Measurements from ENCODE around the gene P2RY11.

The P2RY11 gene

DNA sequence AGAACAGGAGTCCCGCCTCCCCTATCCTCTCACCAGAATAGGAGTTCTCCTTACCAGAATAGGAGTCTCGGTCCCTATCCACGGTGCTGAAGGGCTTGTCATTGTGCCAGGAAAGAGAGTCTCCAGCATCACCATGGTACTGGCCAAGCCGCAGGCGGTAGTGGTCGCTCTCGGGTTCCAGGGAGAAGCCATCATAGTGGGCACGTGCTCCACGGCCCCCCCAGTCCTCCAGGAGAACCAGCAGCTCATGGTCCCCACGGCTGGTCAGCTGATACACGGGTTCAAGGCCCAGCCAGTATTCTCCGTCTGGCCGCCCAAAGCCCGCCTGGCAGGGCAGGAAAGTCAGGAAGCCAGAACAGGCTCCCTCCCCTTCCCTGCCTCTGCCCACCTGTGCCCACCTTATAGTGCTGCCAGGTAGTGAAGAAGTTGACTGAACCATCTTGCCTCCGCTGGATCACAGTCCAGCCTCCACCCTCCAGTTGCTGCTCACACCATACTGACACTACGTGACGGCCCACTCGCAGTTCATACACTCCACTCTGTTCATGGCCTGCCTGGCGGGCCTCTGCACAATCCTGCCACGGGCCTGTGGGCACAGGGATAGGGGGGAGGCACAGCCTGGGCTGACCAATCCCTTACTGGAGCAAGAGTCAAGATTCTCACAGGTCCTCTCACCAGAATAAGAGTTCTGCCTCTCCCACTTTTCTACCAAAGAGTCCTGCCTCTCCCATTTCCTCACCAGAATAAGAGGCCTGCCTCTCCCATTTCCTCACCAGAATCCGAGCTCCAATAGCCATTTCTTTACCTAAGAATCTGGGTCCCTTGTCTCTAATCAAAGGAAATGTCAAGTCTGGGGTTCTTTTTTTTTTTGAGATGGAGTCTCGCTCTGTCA is 18.0 kb upstream of the P2RY11 start:
- DNase-seq (ENCODE audit: low spot score) = no peak

GRCh38 chr19:10095622-10095947 is 15.9 kb upstream of the P2RY11 start:
- DNase-seq (ENCODE audit: low spot score) = no peak

DNA sequence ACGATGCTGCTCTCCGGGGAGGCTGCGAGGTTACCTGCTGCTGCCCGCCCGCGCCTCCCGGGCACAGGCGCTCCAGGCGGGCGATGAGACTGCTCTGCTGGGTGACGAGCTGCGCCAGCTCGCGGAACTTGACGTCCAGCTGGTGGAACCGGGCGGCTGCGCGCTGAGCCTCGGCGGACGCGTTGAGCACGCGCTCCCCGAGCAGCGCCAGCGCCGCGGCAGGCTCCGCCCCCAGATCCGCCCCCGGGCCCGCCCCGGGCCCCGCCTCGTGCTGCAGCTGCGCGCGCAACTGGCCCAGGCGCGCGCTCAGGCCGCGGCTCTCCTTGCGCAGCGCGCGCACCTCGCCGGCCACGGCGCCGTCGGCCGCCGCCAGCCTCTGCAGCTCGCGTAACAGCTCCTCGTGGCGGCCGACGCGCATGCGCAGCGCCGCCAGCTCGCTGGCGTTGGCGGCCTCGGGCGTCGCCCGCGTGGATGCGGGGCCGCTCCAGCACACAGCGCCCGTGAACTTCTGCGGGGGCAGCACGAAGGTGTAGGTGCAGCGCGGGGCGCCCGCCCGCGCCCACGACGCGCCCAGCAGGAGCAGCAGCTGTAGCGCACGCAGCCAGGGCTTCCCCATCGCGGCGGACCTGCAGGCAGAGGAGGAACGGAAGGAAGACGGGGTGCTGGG is 15.4 kb upstream of the P2RY11 start:
- DNase-seq (ENCODE audit: low spot score) = peak; percentile 99

DNA sequence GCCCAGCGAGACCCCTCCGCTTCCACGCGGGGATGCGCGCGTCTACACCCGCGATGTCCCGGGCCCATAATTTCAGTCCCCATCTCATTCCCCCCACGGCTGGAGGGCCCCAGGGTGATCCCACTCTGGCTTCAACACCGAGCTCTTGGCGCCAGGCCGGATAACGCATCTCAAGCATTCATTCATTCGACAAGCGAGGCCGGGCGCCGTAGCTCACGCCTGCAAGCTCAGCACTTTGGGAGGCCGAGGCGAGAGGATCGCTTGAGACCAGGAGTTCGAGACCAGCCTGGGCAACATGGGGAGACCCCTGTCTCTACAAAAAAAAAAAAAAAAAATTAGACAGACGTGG is 14.9 kb upstream of the P2RY11 start:
- DNase-seq (ENCODE audit: low spot score) = no peak

- no peak for DNase-seq (ENCODE audit: low spot score)
These were observed 11.2 kb upstream of the P2RY11 start for GRCh38 chr19:10100163-10100785.

- no peak for DNase-seq (ENCODE audit: low spot score)
These were observed 8.7 kb upstream of the P2RY11 start for GRCh38 chr19:10102787-10103236.

GRCh38 chr19:10104130-10104513 is 7.4 kb upstream of the P2RY11 start:
- no peak for DNase-seq (ENCODE audit: low spot score)

DNA sequence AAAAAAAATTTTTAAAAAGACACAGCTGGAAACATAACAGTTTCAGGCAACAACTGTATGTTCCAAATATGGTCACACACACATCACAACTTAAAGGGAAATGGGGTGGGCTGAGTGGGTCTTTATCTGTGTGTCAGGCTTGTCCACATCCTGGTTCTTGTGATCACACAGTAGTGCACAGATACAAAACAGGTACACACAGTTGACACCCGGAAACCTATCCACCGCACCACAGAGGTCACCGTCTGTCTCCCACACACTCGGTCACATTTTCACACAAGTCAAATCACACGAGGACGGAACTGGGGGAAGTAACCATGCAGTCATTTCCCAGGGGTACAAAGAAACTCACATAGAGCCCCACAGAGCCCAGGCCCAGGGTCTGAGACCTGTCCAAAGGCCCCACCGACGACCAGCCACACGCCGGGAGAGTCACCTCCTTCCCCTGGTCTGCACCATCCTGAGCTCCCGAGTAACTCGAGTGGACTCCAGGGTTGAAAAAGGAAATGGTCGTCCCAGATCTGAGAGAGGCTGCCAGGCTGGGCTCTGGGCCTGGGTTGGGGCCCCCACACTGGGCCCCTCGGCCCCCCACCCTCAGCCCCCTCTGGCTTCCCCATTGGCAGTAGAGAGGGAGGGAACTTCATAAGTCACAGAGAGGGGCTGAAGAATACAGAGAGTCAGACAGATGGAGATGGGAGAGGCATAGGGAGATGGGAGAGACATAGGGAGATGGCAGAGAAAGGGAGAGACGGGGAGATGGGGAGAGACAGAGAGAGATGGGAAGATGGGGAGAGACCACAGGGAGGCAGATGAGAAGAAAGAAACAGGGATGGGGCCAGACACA is 6.6 kb upstream of the P2RY11 start:
- DNase-seq (ENCODE audit: low spot score) = no peak

DNA sequence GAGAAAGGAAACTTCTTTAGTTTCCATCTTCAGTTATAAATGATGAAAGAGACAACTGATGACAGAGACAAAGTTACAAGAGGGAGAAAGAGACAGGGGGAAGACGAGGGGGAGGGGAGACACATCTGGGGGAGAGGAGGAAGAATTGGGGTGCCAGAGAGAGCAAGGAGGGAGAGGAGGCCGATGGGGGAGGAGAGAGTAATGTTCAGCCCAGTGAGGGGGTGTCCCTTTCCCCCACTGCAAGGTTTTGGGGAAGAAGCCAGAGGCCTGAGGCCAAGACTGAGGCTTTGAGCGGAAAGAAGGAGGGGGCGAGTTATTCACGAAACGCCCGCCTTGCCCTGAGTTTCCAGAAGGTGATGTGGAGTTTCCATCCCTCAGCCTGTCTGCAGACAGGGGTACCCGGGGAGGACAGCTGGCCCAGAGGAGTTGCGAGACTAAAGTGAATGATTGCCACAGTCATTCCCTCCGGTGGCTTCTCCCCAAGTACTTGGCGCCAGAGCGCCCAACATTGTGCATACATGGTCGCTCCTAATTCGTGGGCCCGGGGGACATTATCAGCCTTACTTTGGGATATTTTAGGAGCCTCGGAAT is 5.9 kb upstream of the P2RY11 start:
- DNase-seq (ENCODE audit: low spot score) = no peak

DNA sequence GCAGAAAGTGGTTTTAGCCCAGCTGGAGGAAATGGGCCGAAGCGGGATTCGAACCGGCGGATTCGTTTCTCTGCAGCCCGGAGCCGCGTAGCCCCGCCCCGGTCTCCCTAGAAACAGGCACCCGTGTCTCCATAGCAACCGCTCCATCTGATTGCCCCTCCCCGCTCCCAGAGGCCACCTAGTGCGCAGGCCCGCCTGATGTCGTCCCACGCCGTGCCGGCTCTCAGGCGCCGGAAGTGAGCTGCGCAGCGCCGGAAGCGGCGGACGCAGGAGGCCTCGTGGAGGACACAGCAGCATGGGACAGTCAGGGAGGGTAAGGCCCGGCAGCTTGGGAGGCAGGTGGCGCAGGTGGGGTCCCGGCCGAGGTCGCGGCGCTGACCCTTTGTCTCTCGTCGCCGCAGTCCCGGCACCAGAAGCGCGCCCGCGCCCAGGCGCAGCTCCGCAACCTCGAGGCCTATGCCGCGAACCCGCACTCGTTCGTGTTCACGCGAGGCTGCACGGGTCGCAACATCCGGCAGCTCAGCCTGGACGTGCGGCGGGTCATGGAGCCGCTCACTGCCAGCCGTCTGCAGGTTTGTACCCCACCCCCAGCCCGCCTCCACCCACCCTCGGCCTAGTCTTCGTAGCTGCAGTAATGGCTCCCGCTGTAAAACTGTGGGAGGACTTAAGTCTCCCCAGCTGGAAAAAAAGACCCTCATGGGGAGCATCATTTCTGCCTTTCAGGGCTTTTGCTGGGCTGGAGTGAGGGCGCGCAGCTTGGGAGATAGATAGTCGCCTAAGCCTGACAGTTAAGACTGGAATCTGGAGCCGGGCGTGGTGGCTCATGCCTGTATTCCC is 5.2 kb upstream of the P2RY11 start, which contains the start of gene PPAN:
Gene PPAN (plus strand): TSS at position 263 of the 837 bp plus-strand sequence. CDS start 33 bp downstream, at position 296.
- peak; percentile 100 for DNase-seq (ENCODE audit: low spot score)

GRCh38 chr19:10107254-10107653 is 4.2 kb upstream of the P2RY11 start:
- DNase-seq (ENCODE audit: low spot score) = no peak

DNA sequence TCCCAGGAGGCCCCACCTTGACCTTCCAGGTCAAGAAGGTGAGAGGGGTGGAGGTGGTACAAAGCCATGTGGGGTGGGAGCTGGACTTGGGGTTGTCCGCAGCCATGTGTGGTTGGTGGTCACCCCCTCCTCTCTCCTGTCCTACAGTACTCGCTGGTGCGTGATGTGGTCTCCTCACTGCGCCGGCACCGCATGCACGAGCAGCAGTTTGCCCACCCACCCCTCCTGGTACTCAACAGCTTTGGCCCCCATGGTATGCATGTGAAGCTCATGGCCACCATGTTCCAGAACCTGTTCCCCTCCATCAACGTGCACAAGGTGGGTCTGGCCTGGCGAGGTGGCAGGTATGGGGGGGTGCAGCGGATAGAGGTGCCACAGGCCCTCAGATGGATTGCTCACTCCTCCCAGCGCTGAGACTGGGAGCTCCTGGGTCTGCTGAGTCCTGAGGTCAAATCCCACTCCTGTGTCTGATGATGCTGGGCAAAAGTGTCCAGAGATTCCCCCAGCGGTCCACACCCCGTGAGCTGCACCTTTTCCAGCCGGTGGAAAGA is 3.6 kb upstream of the P2RY11 start:
- no peak for DNase-seq (ENCODE audit: low spot score)

DNA sequence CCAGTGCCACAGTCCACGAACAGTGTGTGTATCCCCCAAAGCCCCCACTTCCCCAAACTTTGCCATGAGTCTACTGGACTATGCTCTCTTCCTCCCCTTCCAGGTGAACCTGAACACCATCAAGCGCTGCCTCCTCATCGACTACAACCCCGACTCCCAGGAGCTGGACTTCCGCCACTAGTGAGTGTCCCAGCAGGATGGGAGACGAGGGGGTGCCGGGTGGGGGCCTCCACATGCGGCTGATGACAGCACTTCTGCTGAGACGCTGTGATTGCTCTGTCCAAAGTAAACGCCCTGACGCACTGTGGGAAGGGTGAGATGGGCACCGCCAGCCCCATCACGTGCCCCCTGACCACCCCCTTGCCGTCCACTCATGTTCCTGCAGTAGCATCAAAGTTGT is 2.0 kb upstream of the P2RY11 start:
- DNase-seq (ENCODE audit: low spot score) = no peak

GRCh38 chr19:10110076-10110971 is 1.2 kb upstream of the P2RY11 start:
- no peak for DNase-seq (ENCODE audit: low spot score)

DNA sequence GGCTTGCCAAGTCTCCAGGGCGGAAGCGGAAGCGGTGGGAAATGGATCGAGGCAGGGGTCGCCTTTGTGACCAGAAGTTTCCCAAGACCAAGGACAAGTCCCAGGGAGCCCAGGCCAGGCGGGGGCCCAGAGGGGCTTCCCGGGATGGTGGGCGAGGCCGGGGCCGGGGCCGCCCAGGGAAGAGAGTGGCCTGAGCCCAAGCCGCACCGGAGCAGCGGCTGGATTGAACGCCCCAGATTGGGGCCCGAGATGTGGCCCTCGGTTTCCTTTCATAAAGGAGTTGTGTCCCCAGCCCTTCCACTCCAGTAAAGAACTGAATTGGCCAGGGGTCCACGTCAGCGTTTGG is 548 bp upstream of the P2RY11 start:
- DNase-seq (ENCODE audit: low spot score) = no peak

- DNase-seq (ENCODE audit: low spot score) = no peak
These were observed 706 bp downstream of the P2RY11 start for GRCh38 chr19:10112037-10112761.

DNA sequence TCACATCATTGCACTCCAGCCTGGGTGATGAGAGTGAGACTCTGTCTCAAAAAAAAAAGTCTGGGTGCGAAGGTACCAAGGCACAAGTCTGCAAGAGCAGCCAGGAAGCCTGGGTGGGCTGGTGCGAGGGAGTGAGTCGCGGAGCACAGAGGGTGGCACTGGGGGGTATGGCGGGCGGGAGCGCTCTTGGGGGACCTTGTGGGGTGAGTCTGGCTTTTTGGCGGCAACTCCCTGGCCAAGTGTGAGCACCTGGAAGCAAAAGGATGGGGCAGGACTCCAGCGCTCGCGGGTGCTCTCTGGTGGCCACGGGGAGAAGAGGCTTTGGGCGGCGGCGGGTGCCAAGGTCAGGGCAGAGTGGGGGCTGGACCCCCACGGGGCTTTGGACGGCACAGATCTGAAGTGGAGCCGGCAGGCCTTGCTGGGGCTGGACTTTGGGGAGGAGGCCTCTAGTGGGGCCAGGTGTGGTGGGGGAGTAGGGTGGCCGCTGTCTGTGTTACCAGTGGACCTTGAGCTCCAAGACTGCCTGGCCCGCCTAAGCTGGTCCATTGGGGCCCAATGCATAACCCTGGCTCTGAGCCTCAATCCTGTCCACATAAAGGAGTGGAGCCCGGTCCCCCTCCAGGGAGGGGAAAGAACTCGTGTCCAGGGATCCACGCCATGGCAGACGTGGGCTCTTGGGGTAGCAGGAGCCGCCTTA is 1.6 kb downstream of the P2RY11 start:
- no peak for DNase-seq (ENCODE audit: low spot score)

DNA sequence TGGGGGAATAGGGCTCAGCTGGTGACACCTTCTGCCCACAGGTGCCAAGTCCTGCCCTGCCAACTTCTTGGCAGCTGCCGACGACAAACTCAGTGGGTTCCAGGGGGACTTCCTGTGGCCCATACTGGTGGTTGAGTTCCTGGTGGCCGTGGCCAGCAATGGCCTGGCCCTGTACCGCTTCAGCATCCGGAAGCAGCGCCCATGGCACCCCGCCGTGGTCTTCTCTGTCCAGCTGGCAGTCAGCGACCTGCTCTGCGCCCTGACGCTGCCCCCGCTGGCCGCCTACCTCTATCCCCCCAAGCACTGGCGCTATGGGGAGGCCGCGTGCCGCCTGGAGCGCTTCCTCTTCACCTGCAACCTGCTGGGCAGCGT is 2.1 kb downstream of the P2RY11 start:
- no peak for DNase-seq (ENCODE audit: low spot score)
